GM12878 (cell line): ENCODE data around the gene MUC5B. TPM values are rescaled to one million over a fixed set of nuclear protein-coding genes. Genes with fewer than 3 reads are reported as not detected.

ENCODE experiments used
- ATAC-seq: fragments of 200-7000 bp; cut with Tn5 transposase; 3 replicates; pipeline ENCODE4 v1.9.1; 2020; ENCODE audit warnings: mild to moderate bottlenecking, moderate library complexity
- BruUV-seq: library from RNA; stranded (reverse); fragments of 400-500 nt; replicated peaks from 2 replicates; lab custom pipeline; 2021; lab: Mats Ljungman, UMichigan
- CTCF ChIA-PET: fragments of 300-600 bp; sonication (Branson Sonifier 250); formaldehyde crosslinking; extraction: SDS; loops from one replicate; lab custom pipeline; 2021; ENCODE audit warnings: inconsistent platforms; lab: Yijun Ruan, JAX
- POLR2A ChIA-PET: fragments of 350-600 bp; formaldehyde crosslinking; extraction: SDS; loops from one replicate; lab custom pipeline; 2021; ENCODE audit warnings: inconsistent platforms; lab: Charles Lee
- RAD21 ChIA-PET: fragments of 300-600 bp; sonication (Branson Sonifier 250); formaldehyde crosslinking; loops from one replicate; lab custom pipeline; 2023; ENCODE audit warnings: antibody characterized with exemption; ENCODE audit not compliant: unreplicated experiment; lab: Charles Lee
- SMC1A ChIA-PET: fragments of 300-600 bp; sonication (Branson Sonifier 250); formaldehyde crosslinking; loops from one replicate; lab custom pipeline; 2023; ENCODE audit not compliant: unreplicated experiment, uncharacterized antibody; lab: Charles Lee
- DNase-seq: peaks from one replicate; pipeline ENCODE4 v3.0.0-alpha.2; 2011; ENCODE audit warnings: low read depth, low spot score
- FAIRE-seq: peaks from 3 replicates; lab custom pipeline; 2011; peaks lifted over from hg19 to GRCh38; lab: Jason Lieb, UNC
- H2AFZ ChIP-seq: 2 replicates; pipeline ENCODE4 v1.6.0; 2011; ENCODE audit warnings: low read depth, low read length, control low read depth; ENCODE audit not compliant: control insufficient read depth
- H3K27ac ChIP-seq: 2 replicates; pipeline ENCODE4 v1.5.1; 2011; ENCODE audit warnings: control low read depth; ENCODE audit not compliant: control insufficient read depth, insufficient read depth
- H3K27me3 ChIP-seq, 2 experiments: replicated peaks in 1 of 2; 2 replicates each; pipeline versions ENCODE4 v1.6.0 to v1.6.1; 2011; ENCODE audit warnings: low read length in 1 of 2; ENCODE audit not compliant: control insufficient read depth in 2 of 2, insufficient read depth in 2 of 2
- H3K36me3 ChIP-seq, 2 experiments: 2 replicates each; pipeline ENCODE4 v1.5.1; 2011; ENCODE audit warnings: low read length in 1 of 2; ENCODE audit not compliant: control insufficient read depth in 2 of 2, insufficient read depth in 2 of 2
- H3K4me1 ChIP-seq: 2 replicates; pipeline ENCODE4 v1.6.1; 2011; ENCODE audit warnings: mild to moderate bottlenecking, low read length, moderate library complexity, mixed read lengths; ENCODE audit not compliant: control insufficient read depth, insufficient read depth
- H3K4me2 ChIP-seq: 2 replicates; pipeline ENCODE4 v1.6.0; 2011; ENCODE audit warnings: control low read depth; ENCODE audit not compliant: control insufficient read depth, insufficient read depth
- H3K4me3 ChIP-seq: fragments of 200-600 bp; sonication (generic); 2 replicates; pipeline ENCODE4 v1.5.1; 2016
- H3K79me2 ChIP-seq: 2 replicates; pipeline ENCODE4 v1.6.0; 2011; ENCODE audit warnings: low read length; ENCODE audit not compliant: control insufficient read depth, insufficient read depth
- H3K9ac ChIP-seq: 2 replicates; pipeline ENCODE4 v1.8.0; 2011; ENCODE audit warnings: low read length, control low read depth, mixed read lengths; ENCODE audit not compliant: control insufficient read depth, insufficient read depth
- H3K9me3 ChIP-seq: replicated peaks from 3 replicates; pipeline ENCODE4 v1.5.1; 2011; ENCODE audit warnings: mild to moderate bottlenecking, low read length; ENCODE audit not compliant: control insufficient read depth, insufficient read depth
- H4K20me1 ChIP-seq: 2 replicates; pipeline ENCODE4 v1.6.0; 2011; ENCODE audit not compliant: control insufficient read depth, insufficient read depth
- ETV6 ChIP-seq, 2 experiments: fragments of 450-650 bp in 1 of 2; IDR thresholded peaks in 1 of 2; conservative IDR thresholded peaks in 1 of 2; 2 replicates each; pipeline ENCODE4 v1.6.1; 2014; ENCODE audit warnings: antibody characterized with exemption in 1 of 2, borderline replicate concordance in 1 of 2, low read depth in 1 of 2, mild to moderate bottlenecking in 1 of 2, moderate library complexity in 1 of 2
- GABPA ChIP-seq: IDR thresholded peaks from 2 replicates; pipeline ENCODE4 v1.6.1; 2014; ENCODE audit warnings: antibody characterized with exemption, low read depth, mild to moderate bottlenecking, inconsistent platforms
- MEF2A ChIP-seq: IDR thresholded peaks from 2 replicates; pipeline ENCODE4 v1.6.1; 2011; ENCODE audit warnings: low read depth, mild to moderate bottlenecking, low read length, moderate library complexity; ENCODE audit not compliant: insufficient read depth
- NFYA ChIP-seq: IDR thresholded peaks from 2 replicates; pipeline ENCODE4 v1.6.1; 2011; ENCODE audit warnings: low read depth, mild to moderate bottlenecking, low read length, improper control_type of control experiment, borderline replicate concordance
- NR2C1 ChIP-seq: fragments of 450-650 bp; IDR thresholded peaks from 2 replicates; pipeline ENCODE4 v1.6.1; 2017; ENCODE audit warnings: antibody characterized with exemption, mild to moderate bottlenecking, moderate library complexity
- PBX3 ChIP-seq: IDR thresholded peaks from 2 replicates; pipeline ENCODE4 v1.6.1; 2011; ENCODE audit warnings: mild to moderate bottlenecking, low read depth, low read length, moderate library complexity; ENCODE audit not compliant: insufficient replicate concordance
- TARDBP ChIP-seq: IDR thresholded peaks from 2 replicates; pipeline ENCODE4 v1.6.1; 2016; ENCODE audit warnings: borderline replicate concordance
- WGBS: methylation state at CpG from one replicate; pipeline ENCODE4 v1.1.6; 2016; ENCODE audit warnings: low lambda C conversion rate; ENCODE audit not compliant: insufficient replicate concordance, insufficient coverage; ENCODE audit errors: missing lambda C conversion rate; 5-methylcytosine and 5-hydroxymethylcytosine counted together
- in situ Hi-C: fragments of 300-500 bp; cut with MboI; formaldehyde crosslinking; loops from 9 replicates; pipeline ENCODE4 v1.14.3; 2018; ENCODE audit warnings: mixed read lengths
- intact Hi-C: fragments of 100-400 bp; cut with micrococcal nuclease; formaldehyde crosslinking; loops from one replicate; pipeline ENCODE4 v1.14.2; 2022; ENCODE audit not compliant: unreplicated experiment
- polyA plus RNA-seq, 11 experiments: library from polyadenylated mRNA; depleted of rRNA in 4 of 11; unstranded in 6 of 11; stranded (reverse) in 5 of 11; fragments of >200 nt; fragmentation: Nextera tagmentation in 4 of 11; fragmentation: Illumina TruSeq in 1 of 11; extraction: Ambion mirVana in 4 of 11; extraction: Trizol in 1 of 11; gene quantifications; 1 replicate in 1 of 11; 2 replicates in 10 of 11; pipeline versions ENCODE4 v1.2.1 to v1.2.3, GENCODE V29; 2011 to 2016; ENCODE audit warnings: inconsistent platforms in 2 of 11, missing spikeins in 2 of 11, low read depth in 1 of 11
- total RNA-seq, 4 experiments: library from RNA; depleted of rRNA in 3 of 4; stranded (reverse); fragments of >200 nt in 3 of 4; fragmentation: Illumina TruSeq in 1 of 4; extraction: Trizol in 1 of 4; gene quantifications; 2 replicates each; pipeline versions ENCODE4 v1.2.1 to v1.2.3, GENCODE V29; 2013 to 2021
- TF ChIP-seq, protein P1 (sequence below): fragments of 450-650 bp; IDR thresholded peaks from 2 replicates; pipeline ENCODE4 v1.6.1; 2018; ENCODE audit warnings: borderline replicate concordance, mild to moderate bottlenecking; ENCODE audit not compliant: partially characterized antibody
- TF ChIP-seq, protein P2 (sequence below): fragments of 450-650 bp; formaldehyde crosslinking; IDR thresholded peaks from 2 replicates; pipeline ENCODE4 v1.4.0; 2022; ENCODE audit warnings: mild to moderate bottlenecking, moderate library complexity
- TF ChIP-seq, protein P3 (sequence below): fragments of 450-650 bp; IDR thresholded peaks from 2 replicates; pipeline ENCODE4 v1.6.1; 2017; ENCODE audit warnings: borderline replicate concordance

The MUC5B gene
- total and polyA plus RNA-seq, 10 of the 15 experiments (the other 5 are each of a cell fraction or from before 2014, with no cell fraction given), result 1.5 TPM; not detected in 9

DNA sequence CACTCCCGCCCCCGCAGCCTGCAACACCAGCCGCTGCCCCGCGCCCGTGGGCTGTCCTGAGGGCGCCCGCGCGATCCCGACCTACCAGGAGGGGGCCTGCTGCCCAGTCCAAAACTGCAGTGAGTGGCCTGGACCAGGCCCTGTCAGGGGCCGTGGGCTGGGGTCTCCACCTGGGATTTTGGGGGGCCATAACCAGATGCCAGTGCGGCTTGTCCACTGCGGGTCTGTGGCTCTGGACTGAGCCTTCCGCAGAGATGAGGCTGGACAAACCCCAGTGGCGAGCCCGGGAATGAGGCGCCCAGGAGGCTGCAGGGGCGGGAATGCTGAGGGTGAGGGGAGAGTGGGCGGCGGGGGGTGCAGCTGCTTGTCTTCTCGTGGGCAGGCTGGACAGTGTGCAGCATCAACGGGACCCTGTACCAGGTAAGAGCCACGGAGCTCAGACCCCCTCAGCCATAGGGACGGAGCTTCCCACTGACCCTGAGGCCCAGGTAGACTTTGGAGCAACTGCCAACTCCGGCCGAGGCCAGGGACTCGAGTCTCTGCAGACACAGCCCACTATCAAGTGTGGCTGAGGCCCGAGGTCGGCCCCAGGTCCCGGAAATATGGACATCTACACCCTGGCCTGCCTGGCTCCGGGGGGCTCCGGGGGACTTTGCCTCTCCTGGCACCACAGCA, 24.8 kb upstream of the MUC5B start:
- ChIA-PET SMC1A (no interaction called here), CTCF (no interaction called here), RAD21 (no interaction called here), POLR2A (no interaction called here)
- Histone ChIP-seq H3K4me1 (no peaks in the 10 kb centered on the region), H2AFZ (no peak overlapping the region), H3K4me3 (no peak overlapping the region), H4K20me1 (no peaks in the 10 kb centered on the region), H3K79me2 (no peaks in the 10 kb centered on the region), H3K27ac (no peak overlapping the region), H3K4me2 (no peak overlapping the region), H3K36me3 (no peaks in the 10 kb centered on the region), H3K9me3 (no peaks in the 10 kb centered on the region; the same call in 1 of the 3 replicates), H3K9ac (no peak overlapping the region), H3K27me3 (no peaks in the 10 kb centered on the region)
- WGBS, result 70% methylated on average over 33 of the region's 33 CpGs
- in situ Hi-C loops, result no loop called here
- no peak for ATAC-seq
- no peak for FAIRE-seq
- no peak for DNase-seq
- intact Hi-C loops, result no loop called here
- no TSS peak for BruUV-seq
- TF ChIP-seq NFYA, result no peak
- TF ChIP-seq, protein P1, sequence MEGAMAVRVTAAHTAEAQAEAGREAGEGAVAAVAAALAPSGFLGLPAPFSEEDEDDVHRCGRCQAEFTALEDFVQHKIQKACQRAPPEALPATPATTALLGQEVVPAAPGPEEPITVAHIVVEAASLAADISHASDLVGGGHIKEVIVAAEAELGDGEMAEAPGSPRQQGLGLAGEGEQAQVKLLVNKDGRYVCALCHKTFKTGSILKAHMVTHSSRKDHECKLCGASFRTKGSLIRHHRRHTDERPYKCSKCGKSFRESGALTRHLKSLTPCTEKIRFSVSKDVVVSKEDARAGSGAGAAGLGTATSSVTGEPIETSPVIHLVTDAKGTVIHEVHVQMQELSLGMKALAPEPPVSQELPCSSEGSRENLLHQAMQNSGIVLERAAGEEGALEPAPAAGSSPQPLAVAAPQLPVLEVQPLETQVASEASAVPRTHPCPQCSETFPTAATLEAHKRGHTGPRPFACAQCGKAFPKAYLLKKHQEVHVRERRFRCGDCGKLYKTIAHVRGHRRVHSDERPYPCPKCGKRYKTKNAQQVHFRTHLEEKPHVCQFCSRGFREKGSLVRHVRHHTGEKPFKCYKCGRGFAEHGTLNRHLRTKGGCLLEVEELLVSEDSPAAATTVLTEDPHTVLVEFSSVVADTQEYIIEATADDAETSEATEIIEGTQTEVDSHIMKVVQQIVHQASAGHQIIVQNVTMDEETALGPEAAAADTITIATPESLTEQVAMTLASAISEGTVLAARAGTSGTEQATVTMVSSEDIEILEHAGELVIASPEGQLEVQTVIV, result no peak
- TF ChIP-seq, protein P2, sequence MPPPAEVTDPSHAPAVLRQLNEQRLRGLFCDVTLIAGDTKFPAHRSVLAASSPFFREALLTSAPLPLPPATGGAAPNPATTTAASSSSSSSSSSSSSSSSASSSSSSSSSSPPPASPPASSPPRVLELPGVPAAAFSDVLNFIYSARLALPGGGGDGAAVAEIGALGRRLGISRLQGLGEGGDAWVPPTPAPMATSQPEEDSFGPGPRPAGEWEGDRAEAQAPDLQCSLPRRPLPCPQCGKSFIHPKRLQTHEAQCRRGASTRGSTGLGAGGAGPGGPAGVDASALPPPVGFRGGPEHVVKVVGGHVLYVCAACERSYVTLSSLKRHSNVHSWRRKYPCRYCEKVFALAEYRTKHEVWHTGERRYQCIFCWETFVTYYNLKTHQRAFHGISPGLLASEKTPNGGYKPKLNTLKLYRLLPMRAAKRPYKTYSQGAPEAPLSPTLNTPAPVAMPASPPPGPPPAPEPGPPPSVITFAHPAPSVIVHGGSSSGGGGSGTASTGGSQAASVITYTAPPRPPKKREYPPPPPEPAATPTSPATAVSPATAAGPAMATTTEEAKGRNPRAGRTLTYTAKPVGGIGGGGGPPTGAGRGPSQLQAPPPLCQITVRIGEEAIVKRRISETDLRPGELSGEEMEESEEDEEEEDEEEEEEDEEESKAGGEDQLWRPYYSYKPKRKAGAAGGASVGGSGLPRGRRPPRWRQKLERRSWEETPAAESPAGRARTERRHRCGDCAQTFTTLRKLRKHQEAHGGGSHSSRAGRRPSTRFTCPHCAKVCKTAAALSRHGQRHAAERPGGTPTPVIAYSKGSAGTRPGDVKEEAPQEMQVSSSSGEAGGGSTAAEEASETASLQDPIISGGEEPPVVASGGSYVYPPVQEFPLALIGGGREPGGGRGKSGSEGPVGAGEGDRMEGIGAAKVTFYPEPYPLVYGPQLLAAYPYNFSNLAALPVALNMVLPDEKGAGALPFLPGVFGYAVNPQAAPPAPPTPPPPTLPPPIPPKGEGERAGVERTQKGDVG (CRISPR knock-in tag), result no peak
- no peak for TF ChIP-seq TARDBP
- no peak for TF ChIP-seq ETV6 (conservative IDR thresholded peaks at IDR 0.05 in 1 of 2, IDR thresholded peaks at IDR 0.05 in 1 of 2; ENCODE audit: borderline replicate concordance in 1 of 2, low read depth in 1 of 2)
- TF ChIP-seq, protein P3, sequence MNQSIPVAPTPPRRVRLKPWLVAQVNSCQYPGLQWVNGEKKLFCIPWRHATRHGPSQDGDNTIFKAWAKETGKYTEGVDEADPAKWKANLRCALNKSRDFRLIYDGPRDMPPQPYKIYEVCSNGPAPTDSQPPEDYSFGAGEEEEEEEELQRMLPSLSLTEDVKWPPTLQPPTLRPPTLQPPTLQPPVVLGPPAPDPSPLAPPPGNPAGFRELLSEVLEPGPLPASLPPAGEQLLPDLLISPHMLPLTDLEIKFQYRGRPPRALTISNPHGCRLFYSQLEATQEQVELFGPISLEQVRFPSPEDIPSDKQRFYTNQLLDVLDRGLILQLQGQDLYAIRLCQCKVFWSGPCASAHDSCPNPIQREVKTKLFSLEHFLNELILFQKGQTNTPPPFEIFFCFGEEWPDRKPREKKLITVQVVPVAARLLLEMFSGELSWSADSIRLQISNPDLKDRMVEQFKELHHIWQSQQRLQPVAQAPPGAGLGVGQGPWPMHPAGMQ, result no peak
- no peak for TF ChIP-seq NR2C1
- no peak for TF ChIP-seq PBX3
- TF ChIP-seq GABPA, result no peak
- TF ChIP-seq MEF2A, result no peak
